ENCODE results near the gene ARL16.

Gene ARL16

DNA sequence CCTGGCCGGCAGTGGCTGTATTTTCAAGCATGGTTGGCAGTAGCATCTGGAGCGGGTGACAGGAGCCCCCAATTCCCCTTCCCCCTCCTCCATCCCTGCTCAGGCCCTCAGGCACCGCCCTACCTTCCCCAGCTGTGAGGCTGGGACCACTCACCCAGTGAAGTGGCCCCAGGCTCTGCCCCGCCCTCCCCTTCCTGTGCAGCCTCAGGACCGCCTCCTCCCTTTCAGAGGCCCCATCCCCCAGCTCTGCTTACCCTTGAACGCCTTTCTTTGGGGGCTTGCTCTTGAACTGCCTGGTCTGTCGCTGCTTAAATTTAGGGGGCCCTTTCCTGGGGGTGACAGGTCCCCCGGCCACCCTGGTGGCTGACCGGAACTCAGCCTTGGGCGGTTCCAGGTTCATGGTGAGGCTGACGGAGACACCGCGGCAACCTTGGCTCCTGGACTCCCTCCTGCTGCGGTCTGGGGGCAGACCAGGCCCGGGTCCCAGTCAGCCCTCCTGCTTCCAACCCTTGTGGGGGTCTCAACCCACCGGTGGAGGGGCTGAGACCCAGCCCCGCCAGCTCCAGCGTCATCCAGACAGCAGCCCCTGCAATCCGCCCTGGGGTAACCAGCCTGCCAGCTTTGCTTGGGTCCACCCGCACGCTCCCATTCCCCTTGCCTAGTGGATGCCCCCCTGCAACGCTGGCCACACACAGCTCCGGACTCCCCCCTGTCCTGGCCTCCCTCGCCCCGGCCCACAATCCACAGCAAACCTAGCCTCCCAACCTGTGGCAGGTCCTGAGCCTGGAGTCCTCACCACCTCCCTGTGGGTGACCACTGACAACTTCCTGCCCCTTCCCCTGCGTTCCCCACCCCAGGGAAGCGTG lies 30.5 kb downstream of the ARL16 start:
- H3K4me1 Mint-ChIP-seq: peaks cover 11% of the 10 kb centered on the region
- no peaks in the 10 kb centered on the region for H3K9me3 Mint-ChIP-seq
- no peaks in the 10 kb centered on the region for H3K27me3 Mint-ChIP-seq (ENCODE audit: low read depth)
- H3K36me3 Mint-ChIP-seq (ENCODE audit: low read depth): no peaks in the 10 kb centered on the region
- no peak for TF ChIP-seq CTCF (IDR thresholded peaks at IDR 0.05; ENCODE audit: unreplicated experiment in 3 of 3)
- H3K27ac Mint-ChIP-seq: peak overlapping the region in 2 of 3 experiments; percentile 68 to 80
- H3K4me3 Mint-ChIP-seq: peak overlapping the region in 2 of 3 experiments; percentile 53 to 67

GRCh38 chr17:81651692-81652091 lies 31.9 kb downstream of the ARL16 start:
- H3K36me3 Mint-ChIP-seq (ENCODE audit: low read depth): no peaks in the 10 kb centered on the region
- H3K4me1 Mint-ChIP-seq: peaks cover 5% of the 10 kb centered on the region
- peak overlapping the region; percentile 9 to 52 (median 49) for H3K27ac Mint-ChIP-seq

GRCh38 chr17:81650951-81651350 lies 32.6 kb downstream of the ARL16 start:
- no peak overlapping the region for H3K4me3 Mint-ChIP-seq

More at GRCh38 chr17:81651692-81652091, 31.9 kb downstream of the ARL16 start:
- no peak for TF ChIP-seq CTCF (IDR thresholded peaks at IDR 0.05; ENCODE audit: unreplicated experiment in 3 of 3)
- Mint-ChIP-seq H3K27me3 (ENCODE audit: low read depth) (peaks cover 6% of the 10 kb centered on the region), H3K4me3 (peak overlapping the region in 2 of 3 experiments; percentile 35 to 48), H3K9me3 (no peaks in the 10 kb centered on the region)

DNA sequence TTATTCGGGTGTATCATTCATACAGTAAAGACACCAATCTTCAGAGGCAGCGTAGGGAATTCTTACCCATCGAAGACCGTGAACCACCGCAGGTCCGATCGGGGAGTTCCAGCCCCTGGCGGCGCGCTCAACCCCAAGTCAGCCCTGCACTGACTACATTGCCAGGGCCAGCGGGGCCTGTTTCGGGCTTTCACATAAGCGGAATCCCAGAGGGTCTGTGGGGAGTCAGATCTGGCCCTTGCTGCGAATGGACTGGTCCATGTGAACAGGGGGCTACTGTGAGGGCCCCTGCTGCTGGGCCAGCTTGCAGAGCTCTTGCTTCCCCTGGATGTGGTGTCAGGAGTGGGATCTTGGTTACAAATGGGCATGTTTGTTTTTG lies 34.9 kb downstream of the ARL16 start:
- no peaks in the 10 kb centered on the region for H3K9me3 Mint-ChIP-seq
- no peak overlapping the region for H3K4me3 Mint-ChIP-seq
- no peaks in the 10 kb centered on the region for H3K36me3 Mint-ChIP-seq (ENCODE audit: low read depth)
- H3K4me1 Mint-ChIP-seq: peaks cover 5% of the 10 kb centered on the region
- no peak overlapping the region for H3K27ac Mint-ChIP-seq
- TF ChIP-seq CTCF (IDR thresholded peaks at IDR 0.05; ENCODE audit: unreplicated experiment in 3 of 3): no peak
- H3K27me3 Mint-ChIP-seq (ENCODE audit: low read depth): peaks cover 6% of the 10 kb centered on the region

More at GRCh38 chr17:81650951-81651350, 32.6 kb downstream of the ARL16 start:
- Mint-ChIP-seq H3K9me3 (no peaks in the 10 kb centered on the region), H3K27me3 (ENCODE audit: low read depth) (peaks cover 6% of the 10 kb centered on the region), H3K27ac (no peak overlapping the region), H3K36me3 (ENCODE audit: low read depth) (no peaks in the 10 kb centered on the region), H3K4me1 (peaks cover 5% of the 10 kb centered on the region)
- no peak for TF ChIP-seq CTCF (IDR thresholded peaks at IDR 0.05; ENCODE audit: unreplicated experiment in 3 of 3)

- Mint-ChIP-seq H3K27ac (no peak overlapping the region), H3K4me3 (no peak overlapping the region), H3K4me1 (peaks cover 5% of the 10 kb centered on the region), H3K36me3 (ENCODE audit: low read depth) (no peaks in the 10 kb centered on the region), H3K27me3 (ENCODE audit: low read depth) (peaks cover 6% of the 10 kb centered on the region), H3K9me3 (no peaks in the 10 kb centered on the region)
- TF ChIP-seq CTCF (IDR thresholded peaks at IDR 0.05; ENCODE audit: unreplicated experiment in 3 of 3): no peak
Observed at GRCh38 chr17:81648013-81648706, 35.4 kb downstream of the ARL16 start.
